GM18951 (cell line): ENCODE results near the gene TXNL1.

ENCODE experiments used
- POLR2A ChIP-seq: IDR thresholded peaks from 4 replicates; pipeline ENCODE4 v1.6.1; 2011; ENCODE audit warnings: mild to moderate bottlenecking; ENCODE audit not compliant: insufficient read length, insufficient read depth; ENCODE audit errors: extremely low read depth
- in situ Hi-C: fragments of 300-500 bp; cut with MboI; formaldehyde crosslinking; loops from one replicate; pipeline ENCODE4 v1.12.0; 2022; ENCODE audit warnings: low sequenced_read_pairs, mixed read lengths, inconsistent platforms; ENCODE audit not compliant: unreplicated experiment

Gene TXNL1

GRCh38 chr18:56635007-56635406 is 3.4 kb downstream of the TXNL1 start:
- in situ Hi-C loops: no loop called here
- TF ChIP-seq POLR2A: no peak

GRCh38 chr18:56632070-56633022 is 6.0 kb downstream of the TXNL1 start:
- in situ Hi-C loops: no loop called here
- TF ChIP-seq POLR2A: no peak

GRCh38 chr18:56627991-56628390 is 10.4 kb downstream of the TXNL1 start:
- no peak for TF ChIP-seq POLR2A
- in situ Hi-C loops: no loop called here

- in situ Hi-C loops: no loop called here
- no peak for TF ChIP-seq POLR2A
Measured at GRCh38 chr18:56615738-56616520, 22.5 kb downstream of the TXNL1 start.

- in situ Hi-C loops: no loop called here
- no peak for TF ChIP-seq POLR2A
Measured at GRCh38 chr18:56606618-56607017, 31.8 kb downstream of the TXNL1 start.

- TF ChIP-seq POLR2A: no peak
- in situ Hi-C loops: loop anchor here (25.0 kb wide), 1 partner anchor 811 kb away; no protein-coding TSS in a partner anchor
Measured at GRCh38 chr18:56598422-56598821, 40.0 kb downstream of the TXNL1 start.

- no peak for TF ChIP-seq POLR2A
- in situ Hi-C loops: loop anchor here (25.0 kb wide), 1 partner anchor 807 kb away; no protein-coding TSS in a partner anchor
Measured at GRCh38 chr18:56593906-56594305, 44.5 kb downstream of the TXNL1 start.

GRCh38 chr18:56580026-56580425 is 58.4 kb downstream of the TXNL1 start:
- in situ Hi-C loops: loop anchor here (25.0 kb wide), 1 partner anchor 793 kb away; no protein-coding TSS in a partner anchor
- TF ChIP-seq POLR2A: no peak

- in situ Hi-C loops: loop anchor here (25.0 kb wide), 1 partner anchor 792 kb away; no protein-coding TSS in a partner anchor
- TF ChIP-seq POLR2A: no peak
Measured at GRCh38 chr18:56579451-56579850, 58.9 kb downstream of the TXNL1 start.

GRCh38 chr18:56576826-56577573 is 61.4 kb downstream of the TXNL1 start:
- in situ Hi-C loops: loop anchor here (25.0 kb wide), 1 partner anchor 790 kb away; no protein-coding TSS in a partner anchor
- TF ChIP-seq POLR2A: no peak

GRCh38 chr18:56575819-56576663 is 62.4 kb downstream of the TXNL1 start:
- no peak for TF ChIP-seq POLR2A
- in situ Hi-C loops: loop anchor here (25.0 kb wide), 1 partner anchor 789 kb away; no protein-coding TSS in a partner anchor

- TF ChIP-seq POLR2A: no peak
- in situ Hi-C loops: loop anchor here (25.0 kb wide), 2 partner anchors 788 to 1163 kb away; no protein-coding TSS in a partner anchor
Measured at GRCh38 chr18:56574861-56575260, 63.5 kb downstream of the TXNL1 start.

- in situ Hi-C loops: loop anchor here (25.0 kb wide), 1 partner anchor 1160 kb away; no protein-coding TSS in a partner anchor
Measured at GRCh38 chr18:56572267-56572666, 66.1 kb downstream of the TXNL1 start.
